ENCODE results near the gene WDR37. TPM values are rescaled to one million over a fixed set of nuclear protein-coding genes. Genes with fewer than 3 reads are reported as not detected.

The WDR37 gene
- total RNA-seq, 1 experiment from 2014 or later, result 20.6 TPM

- no TSS peak for BruUV-seq (replicated peaks)
- H3K4me1 Mint-ChIP-seq (ENCODE audit: low read depth, unreplicated experiment), result no peaks in the 10 kb centered on the region
- peaks cover 2% of the 10 kb centered on the region; the same call in 1 of the 2 replicates for H3K36me3 ChIP-seq (ENCODE audit: control insufficient read depth, insufficient read depth, low read length)
- H3K36me3 Mint-ChIP-seq (ENCODE audit: insufficient read depth, unreplicated experiment), result peaks cover 29% of the 10 kb centered on the region
- intact Hi-C loops (cut with micrococcal nuclease; ENCODE audit: unreplicated experiment), result no loop called here
- H3K27me3 ChIP-seq (replicated peaks; ENCODE audit: control insufficient read depth, insufficient read depth, low read length), result no peaks in the 10 kb centered on the region
- ChIA-PET POLR2A (interaction anchor here (0.5 kb wide), 1 partner anchor 136 kb away, joined by 3 read pairs; no protein-coding TSS in a partner anchor), CTCF (no interaction called here)
- no peak overlapping the region for H3K4me3 Mint-ChIP-seq (ENCODE audit: unreplicated experiment)
- no peak overlapping the region for H3K27ac Mint-ChIP-seq (ENCODE audit: unreplicated experiment)
- H3K27me3 Mint-ChIP-seq (ENCODE audit: insufficient read depth, unreplicated experiment), result no peaks in the 10 kb centered on the region
- H3K4me3 ChIP-seq (ENCODE audit: low read depth, low read length), result no peak overlapping the region
- H3K9me3 Mint-ChIP-seq (ENCODE audit: unreplicated experiment), result no peaks in the 10 kb centered on the region
- DNase-seq, result no peak
- H3K4me1 ChIP-seq, result no peaks in the 10 kb centered on the region
- no peak for TF ChIP-seq CTCF (IDR thresholded peaks at IDR 0.05; ENCODE audit: insufficient read depth in 1 of 2, low read depth in 1 of 2, low read length in 1 of 2, severe bottlenecking in 1 of 2, unreplicated experiment in 1 of 2)
- no peaks in the 10 kb centered on the region for H3K9me3 ChIP-seq
Measured at GRCh38 chr10:1130226-1130625, 74.0 kb downstream of the WDR37 start.

- Histone ChIP-seq H3K9me3 (no peaks in the 10 kb centered on the region), H3K27me3 (replicated peaks; ENCODE audit: control insufficient read depth, insufficient read depth, low read length) (no peaks in the 10 kb centered on the region), H3K36me3 (ENCODE audit: control insufficient read depth, insufficient read depth, low read length) (peaks cover 2% of the 10 kb centered on the region; the same call in 1 of the 2 replicates), H3K4me1 (no peaks in the 10 kb centered on the region), H3K4me3 (ENCODE audit: low read depth, low read length) (no peak overlapping the region)
- Mint-ChIP-seq H3K4me1 (ENCODE audit: low read depth, unreplicated experiment) (no peaks in the 10 kb centered on the region), H3K27ac (ENCODE audit: unreplicated experiment) (no peak overlapping the region), H3K27me3 (ENCODE audit: insufficient read depth, unreplicated experiment) (no peaks in the 10 kb centered on the region), H3K4me3 (ENCODE audit: unreplicated experiment) (no peak overlapping the region), H3K9me3 (ENCODE audit: unreplicated experiment) (no peaks in the 10 kb centered on the region), H3K36me3 (ENCODE audit: insufficient read depth, unreplicated experiment) (peaks cover 20% of the 10 kb centered on the region)
- intact Hi-C loops (cut with micrococcal nuclease; ENCODE audit: unreplicated experiment), result no loop called here
- BruUV-seq (replicated peaks), result no TSS peak
- no peak for DNase-seq
- no peak for TF ChIP-seq CTCF (IDR thresholded peaks at IDR 0.05; ENCODE audit: insufficient read depth in 1 of 2, low read depth in 1 of 2, low read length in 1 of 2, severe bottlenecking in 1 of 2, unreplicated experiment in 1 of 2)
- CTCF ChIA-PET, result no interaction called here
- POLR2A ChIA-PET, result no interaction called here
Measured at GRCh38 chr10:1130995-1131790, 75.0 kb downstream of the WDR37 start.

- no peak for DNase-seq
- H3K4me3 ChIP-seq (ENCODE audit: low read depth, low read length), result no peak overlapping the region
- BruUV-seq (replicated peaks), result no TSS peak
- Mint-ChIP-seq H3K4me1 (ENCODE audit: low read depth, unreplicated experiment) (no peaks in the 10 kb centered on the region), H3K27ac (ENCODE audit: unreplicated experiment) (no peak overlapping the region), H3K4me3 (ENCODE audit: unreplicated experiment) (no peak overlapping the region), H3K9me3 (ENCODE audit: unreplicated experiment) (no peaks in the 10 kb centered on the region), H3K27me3 (ENCODE audit: insufficient read depth, unreplicated experiment) (no peaks in the 10 kb centered on the region), H3K36me3 (ENCODE audit: insufficient read depth, unreplicated experiment) (peaks cover 17% of the 10 kb centered on the region)
- H3K27me3 ChIP-seq (replicated peaks; ENCODE audit: control insufficient read depth, insufficient read depth, low read length), result no peaks in the 10 kb centered on the region
- CTCF ChIA-PET, result no interaction called here
- no peak for TF ChIP-seq CTCF (IDR thresholded peaks at IDR 0.05; ENCODE audit: insufficient read depth in 1 of 2, low read depth in 1 of 2, low read length in 1 of 2, severe bottlenecking in 1 of 2, unreplicated experiment in 1 of 2)
- H3K9me3 ChIP-seq, result no peaks in the 10 kb centered on the region
- POLR2A ChIA-PET, result no interaction called here
- H3K36me3 ChIP-seq (ENCODE audit: control insufficient read depth, insufficient read depth, low read length), result peaks cover 2% of the 10 kb centered on the region; the same call in 1 of the 2 replicates
- intact Hi-C loops (cut with micrococcal nuclease; ENCODE audit: unreplicated experiment), result no loop called here
- H3K4me1 ChIP-seq, result no peaks in the 10 kb centered on the region
Measured at GRCh38 chr10:1132584-1132983, 76.4 kb downstream of the WDR37 start.
